ENCODE measurements around the gene ZNF573. TPM values are rescaled to one million over a fixed set of nuclear protein-coding genes. Genes with fewer than 3 reads are reported as not detected.

Gene ZNF573
- total and polyA plus RNA-seq, 2 donors (not counting 3 experiments of a cell fraction or from before 2014, with no cell fraction given) = 1.4 to 6.3 TPM

- Histone ChIP-seq H2AFZ (ENCODE audit: low read depth, low read length) (no peak overlapping the region), H3K4me2 (ENCODE audit: insufficient read depth, low read length) (no peak overlapping the region), H3K9me1 (replicated peaks; ENCODE audit: control insufficient read depth, extremely low read depth, insufficient read depth, low read length) (no peaks in the 10 kb centered on the region), H3K4me1 (ENCODE audit: control insufficient read depth, extremely low read depth, insufficient read depth, low read length) (no peaks in the 10 kb centered on the region), H3K36me3 (ENCODE audit: control insufficient read depth in 2 of 2, extremely low read depth in 1 of 2, insufficient read depth in 2 of 2, low read length in 2 of 2) (peaks cover 2 to 5% of the 10 kb centered on the region in 2 experiments), H3K27me3 (ENCODE audit: control insufficient read depth in 2 of 2, insufficient read depth in 2 of 2, low read length in 2 of 2) (no peaks in the 10 kb centered on the region), H3K4me3 (replicated peaks in 1 of 3; ENCODE audit: insufficient read depth in 1 of 3, low read depth in 1 of 3, low read length in 3 of 3) (no peak overlapping the region), H3K27ac (ENCODE audit: insufficient read depth, low read depth, low read length) (no peak overlapping the region), H4K20me1 (replicated peaks; ENCODE audit: control insufficient read depth, extremely low read depth, insufficient read depth, low read length) (no peaks in the 10 kb centered on the region), H3K9me3 (replicated peaks; ENCODE audit: control insufficient read depth, insufficient read depth, low read length) (no peaks in the 10 kb centered on the region), H3K79me2 (ENCODE audit: control insufficient read depth, insufficient read depth, low read length) (no peaks in the 10 kb centered on the region), H3K9ac (replicated peaks; ENCODE audit: extremely low read depth, insufficient read depth, low read length) (no peak overlapping the region)
- POLR2A ChIA-PET = no interaction called here
- no peak for TF ChIP-seq POLR2A (IDR thresholded peaks at IDR 0.05; ENCODE audit: low read depth, low read length)
- no peak for DNase-seq (ENCODE audit: low read depth, low spot score)
- CTCF ChIA-PET = no interaction called here
- FAIRE-seq = no peak
- dilution Hi-C loops (cut with MboI; ENCODE audit: extremely low pct_ligation_motif_present, low sequenced_read_pairs) = no loop called here
- no TSS peak for BruUV-seq (replicated peaks)
- intact Hi-C loops (cut with micrococcal nuclease) = no loop called here
Measured at GRCh38 chr19:37738371-37738770, 41.0 kb downstream of the ZNF573 start.

GRCh38 chr19:37725181-37725580, 54.2 kb downstream of the ZNF573 start:
- Histone ChIP-seq H3K27me3 (ENCODE audit: control insufficient read depth in 2 of 2, insufficient read depth in 2 of 2, low read length in 2 of 2) (no peaks in the 10 kb centered on the region), H3K9ac (replicated peaks; ENCODE audit: extremely low read depth, insufficient read depth, low read length) (no peak overlapping the region), H3K79me2 (ENCODE audit: control insufficient read depth, insufficient read depth, low read length) (no peaks in the 10 kb centered on the region), H4K20me1 (replicated peaks; ENCODE audit: control insufficient read depth, extremely low read depth, insufficient read depth, low read length) (no peaks in the 10 kb centered on the region), H2AFZ (ENCODE audit: low read depth, low read length) (no peak overlapping the region), H3K9me3 (replicated peaks; ENCODE audit: control insufficient read depth, insufficient read depth, low read length) (no peaks in the 10 kb centered on the region), H3K4me2 (ENCODE audit: insufficient read depth, low read length) (no peak overlapping the region), H3K4me1 (ENCODE audit: control insufficient read depth, extremely low read depth, insufficient read depth, low read length) (no peaks in the 10 kb centered on the region), H3K4me3 (replicated peaks in 1 of 3; ENCODE audit: insufficient read depth in 1 of 3, low read depth in 1 of 3, low read length in 3 of 3) (no peak overlapping the region), H3K36me3 (ENCODE audit: control insufficient read depth in 2 of 2, extremely low read depth in 1 of 2, insufficient read depth in 2 of 2, low read length in 2 of 2) (no peaks in the 10 kb centered on the region), H3K9me1 (replicated peaks; ENCODE audit: control insufficient read depth, extremely low read depth, insufficient read depth, low read length) (no peaks in the 10 kb centered on the region), H3K27ac (ENCODE audit: insufficient read depth, low read depth, low read length) (no peak overlapping the region)
- FAIRE-seq (no peak), DNase-seq (ENCODE audit: low read depth, low spot score) (no peak)
- TF ChIP-seq, protein P1, sequence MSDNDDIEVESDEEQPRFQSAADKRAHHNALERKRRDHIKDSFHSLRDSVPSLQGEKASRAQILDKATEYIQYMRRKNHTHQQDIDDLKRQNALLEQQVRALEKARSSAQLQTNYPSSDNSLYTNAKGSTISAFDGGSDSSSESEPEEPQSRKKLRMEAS (IDR thresholded peaks at IDR 0.05; ENCODE audit: insufficient read depth, insufficient read length) = no peak
- TF ChIP-seq POLR2A (IDR thresholded peaks at IDR 0.05; ENCODE audit: low read depth, low read length) = no peak
- TF ChIP-seq POLR2AphosphoS5 (IDR thresholded peaks at IDR 0.05; ENCODE audit: insufficient read depth, low read depth, low read length) = no peak
- TF ChIP-seq GATA2 (IDR thresholded peaks at IDR 0.05; ENCODE audit: insufficient read depth, insufficient read length, low read depth, low read length) = no peak
- TF ChIP-seq EZH2 (IDR thresholded peaks at IDR 0.05; ENCODE audit: borderline replicate concordance, low read depth, low read length, severe bottlenecking) = no peak
- no peak for TF ChIP-seq JUN (IDR thresholded peaks at IDR 0.05; ENCODE audit: borderline replicate concordance, insufficient read depth, insufficient read length, low read depth)
- no peak for TF ChIP-seq FOS (IDR thresholded peaks at IDR 0.05; ENCODE audit: borderline replicate concordance, insufficient read depth, low read length)
- TF ChIP-seq CTCF (IDR thresholded peaks at IDR 0.05; ENCODE audit: extremely low read depth in 1 of 2, insufficient read depth in 1 of 2, low read depth in 1 of 2, low read length in 2 of 2) = no peak
- intact Hi-C loops (cut with micrococcal nuclease) = no loop called here
- dilution Hi-C loops (cut with MboI; ENCODE audit: extremely low pct_ligation_motif_present, low sequenced_read_pairs) = no loop called here
- CTCF ChIA-PET = interaction anchor here (1.2 kb wide), 1 partner anchor 60 kb away, joined by 3 read pairs; no protein-coding TSS in a partner anchor
- BruUV-seq (replicated peaks) = no TSS peak
- POLR2A ChIA-PET = no interaction called here
